ENCODE data around the gene TBCD.

- no peak for TF ChIP-seq CTCF (IDR thresholded peaks at IDR 0.05)
- no peak for TF ChIP-seq ZFX (IDR thresholded peaks at IDR 0.05; ENCODE audit: borderline replicate concordance)
Measured at GRCh38 chr17:82875407-82875856, 123.6 kb downstream of the TBCD start.

All from 22Rv1 (cell line).